ENCODE results near the gene AKR1C8.
"Not testable (repeated sequence)": the region's sequence is repeated elsewhere in the genome, so short reads cannot be mapped to it uniquely, and the experiment has no call there.

AKR1C8 gene

DNA sequence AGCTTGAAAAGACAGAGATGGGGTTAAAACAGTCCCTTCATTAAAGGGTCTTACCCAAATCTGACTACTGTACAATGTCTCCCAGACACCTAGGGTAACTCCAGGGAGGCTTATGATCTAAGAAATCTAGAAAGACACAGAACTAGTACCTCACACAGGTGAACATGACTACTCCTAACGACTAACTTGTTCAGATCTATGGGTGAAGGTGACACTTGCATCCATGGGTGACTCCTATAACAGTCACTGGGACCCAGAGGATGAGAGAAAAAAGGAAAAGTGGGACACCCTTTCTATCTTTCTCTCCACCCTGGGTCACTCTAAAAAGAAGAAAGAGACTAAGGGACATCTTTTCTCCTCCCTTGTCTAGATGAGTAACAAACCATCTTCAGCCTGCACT, 19.2 kb downstream of the AKR1C8 start:
- no peak for DNase-seq

- DNase-seq, result no peak
Observed at GRCh38 chr10:5163487-5163886, 21.5 kb downstream of the AKR1C8 start.

GRCh38 chr10:5159126-5159525, 25.8 kb downstream of the AKR1C8 start:
- no peak for DNase-seq

DNA sequence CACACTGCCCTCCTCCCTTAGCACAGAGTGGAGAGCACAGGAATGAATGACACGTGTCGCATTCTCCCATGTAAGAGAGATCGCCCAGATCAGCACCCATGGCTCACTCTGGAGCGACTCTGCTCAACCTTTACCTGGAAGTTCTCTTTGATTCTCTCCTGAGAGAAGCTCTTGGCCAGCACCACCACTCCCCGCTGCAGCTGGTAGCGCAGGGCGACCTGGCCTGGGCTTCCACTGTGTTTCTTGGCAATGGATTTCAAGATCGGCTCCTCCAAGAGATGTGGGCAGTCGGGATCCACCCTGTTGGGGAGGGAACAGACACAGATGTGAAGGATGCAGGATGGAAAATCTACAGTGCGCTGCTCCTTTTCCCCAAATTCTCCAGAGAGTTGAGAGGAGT, 27.4 kb downstream of the AKR1C8 start:
- no peak for DNase-seq

- no peak for DNase-seq
Observed at GRCh38 chr10:5155951-5156350, 29.0 kb downstream of the AKR1C8 start.

DNA sequence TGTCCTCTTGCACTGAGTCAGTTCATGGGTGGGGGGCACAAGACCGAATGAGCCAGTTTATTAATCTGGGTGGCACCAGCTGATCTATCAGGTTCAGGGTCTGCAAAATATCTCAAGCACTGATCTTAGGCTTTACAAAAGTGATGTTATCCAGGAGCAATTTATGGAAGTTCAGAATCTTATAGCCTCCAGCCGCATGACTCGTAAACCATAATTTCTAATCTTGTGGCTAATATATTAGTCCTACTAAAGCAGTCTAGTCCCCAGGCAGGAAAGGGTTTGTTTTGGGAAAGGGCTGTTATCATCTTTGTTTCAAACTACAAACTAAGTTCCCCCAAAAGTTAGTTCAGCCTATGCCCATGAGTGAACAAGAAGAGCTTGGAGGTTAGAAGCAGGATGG, 33.9 kb downstream of the AKR1C8 start:
- no peak for DNase-seq

DNA sequence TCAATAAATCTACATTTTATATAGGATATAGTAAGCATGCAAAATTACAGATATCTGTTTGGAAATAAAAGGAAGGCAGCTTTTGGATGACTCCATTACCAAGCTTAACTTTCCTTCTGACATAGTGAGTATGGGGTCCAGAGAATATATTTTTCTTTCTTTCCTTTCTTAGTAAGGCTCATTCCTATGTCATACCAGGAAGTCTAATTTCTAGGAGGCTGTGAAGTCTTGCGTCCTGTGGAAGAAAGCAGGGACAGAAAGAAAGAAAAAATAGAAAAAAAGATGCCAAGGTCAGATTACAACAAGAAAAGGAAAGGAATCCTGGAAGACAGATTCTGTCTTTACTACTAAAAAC, 36.3 kb downstream of the AKR1C8 start:
- no peak for DNase-seq

- no peak for DNase-seq
Observed at GRCh38 chr10:5147981-5148677, 36.8 kb downstream of the AKR1C8 start.

DNA sequence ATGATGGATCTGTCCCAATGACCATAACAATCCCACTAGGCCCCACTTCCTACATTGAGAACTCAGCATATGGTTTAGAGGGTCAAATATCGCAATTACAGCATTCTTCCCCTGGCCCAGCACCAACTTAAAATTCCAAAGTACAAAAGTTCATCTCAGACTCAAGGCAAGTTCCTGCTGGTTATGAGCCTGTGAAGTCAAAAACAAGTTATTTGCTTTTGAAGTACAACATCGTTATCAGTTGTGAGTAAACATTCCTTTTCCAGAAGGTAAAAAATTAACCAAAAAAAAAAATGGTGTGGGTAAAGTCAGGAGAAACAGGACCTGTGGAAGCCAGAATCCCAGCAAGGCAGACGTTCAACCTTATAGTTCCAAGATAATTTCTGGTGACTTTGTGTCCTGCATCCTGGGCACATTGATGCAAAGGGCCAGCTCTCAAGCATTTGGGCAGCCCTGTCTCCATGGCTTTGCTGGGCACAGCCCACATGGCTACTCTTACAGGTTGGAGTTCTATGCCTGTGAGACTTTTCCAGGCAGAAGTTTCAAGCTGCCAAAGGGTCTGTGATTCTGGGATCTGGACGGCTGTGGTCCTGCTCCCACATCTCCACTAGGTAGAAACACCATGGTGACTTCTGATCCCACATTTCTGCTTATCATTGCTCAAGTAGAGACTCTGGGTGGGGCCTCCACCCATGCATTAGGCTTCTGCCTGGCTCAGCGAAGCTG, 37.5 kb downstream of the AKR1C8 start:
- DNase-seq, result no peak

DNA sequence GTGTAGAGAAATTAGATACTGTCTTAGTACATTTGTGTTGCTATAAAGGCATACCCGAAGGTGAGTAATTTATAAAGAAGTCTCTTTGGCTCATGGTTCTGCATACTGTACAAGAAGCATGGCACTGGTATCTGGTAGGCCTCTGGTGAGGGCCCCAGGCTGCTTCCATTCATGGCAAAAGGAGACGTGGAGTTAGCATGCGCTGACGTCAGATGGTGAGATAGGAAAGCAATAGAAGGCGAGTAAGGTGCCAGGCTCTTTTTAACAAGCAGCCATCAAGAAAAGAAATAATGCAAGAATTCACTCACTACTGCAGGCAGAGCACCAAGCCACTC, 38.1 kb downstream of the AKR1C8 start:
- no peak for DNase-seq

GRCh38 chr10:5143137-5143536, 41.8 kb downstream of the AKR1C8 start:
- DNase-seq, result no peak

DNA sequence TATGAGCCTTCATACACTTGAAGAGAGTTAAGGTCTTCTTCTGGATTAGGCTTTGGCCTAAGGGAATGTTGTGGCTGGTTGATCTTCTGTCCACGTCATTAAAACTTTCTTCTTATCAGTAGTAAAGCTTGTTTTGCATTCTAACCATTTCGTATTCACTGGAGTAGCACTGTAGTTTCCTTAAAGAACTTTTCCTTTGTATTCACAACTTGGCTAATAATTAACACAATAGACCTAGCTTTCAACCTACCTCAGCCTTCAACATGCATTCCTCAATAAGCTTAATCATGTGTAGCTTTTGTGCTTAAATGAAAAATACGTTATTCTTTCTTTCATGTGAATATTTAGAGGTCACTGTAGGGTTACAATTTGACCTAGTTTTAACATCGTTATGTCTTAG, 42.8 kb downstream of the AKR1C8 start:
- no peak for DNase-seq

DNA sequence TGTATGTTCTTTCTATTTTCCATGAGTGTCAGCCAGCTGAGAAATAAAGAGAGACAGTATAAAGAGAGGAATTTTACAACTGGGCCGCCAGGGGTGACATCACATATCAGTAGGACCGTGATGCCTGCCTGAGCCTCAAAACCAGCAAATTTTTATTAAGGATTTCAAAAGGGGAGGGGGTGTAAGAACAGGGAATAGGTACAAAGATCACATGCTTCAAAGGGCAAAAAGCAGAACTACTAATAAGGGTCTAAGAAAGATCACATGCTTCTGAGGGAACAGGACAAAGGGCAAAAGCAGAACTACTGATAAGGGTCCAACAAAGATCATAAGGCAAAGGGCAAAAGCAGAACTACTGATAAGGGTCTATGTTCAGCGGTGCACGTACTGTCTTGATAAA, 47.3 kb downstream of the AKR1C8 start:
- not testable (repeated sequence) for DNase-seq

DNA sequence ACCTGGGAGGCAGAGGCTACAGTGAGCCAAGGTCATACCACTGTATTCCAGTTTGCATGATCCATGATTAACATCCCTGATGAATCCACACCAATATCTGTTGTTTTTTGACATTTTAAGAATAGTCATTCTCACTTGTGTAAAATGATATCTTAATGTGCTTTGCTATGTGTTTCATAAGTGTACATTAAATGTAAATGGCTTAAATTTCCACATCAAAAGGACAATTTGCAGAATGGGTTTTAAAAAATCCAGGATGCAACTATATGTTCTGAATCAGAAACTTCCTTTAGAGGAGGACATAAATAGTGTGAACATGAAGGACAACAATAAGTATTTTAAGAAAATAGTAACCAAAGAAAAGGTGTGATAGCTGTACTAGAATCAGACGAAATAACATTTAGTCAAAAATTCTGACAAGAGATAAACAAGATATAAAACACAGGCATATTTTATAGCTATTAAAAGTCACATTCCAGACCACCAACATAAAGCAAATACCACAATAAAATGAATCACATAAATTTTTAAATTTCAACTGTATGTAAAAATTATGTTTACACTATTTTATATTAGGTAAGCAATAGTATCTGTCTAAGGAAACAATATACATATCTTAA, 48.4 kb downstream of the AKR1C8 start:
- no peak for DNase-seq

- no peak for DNase-seq
Observed at GRCh38 chr10:5135581-5135980, 49.4 kb downstream of the AKR1C8 start.

DNA sequence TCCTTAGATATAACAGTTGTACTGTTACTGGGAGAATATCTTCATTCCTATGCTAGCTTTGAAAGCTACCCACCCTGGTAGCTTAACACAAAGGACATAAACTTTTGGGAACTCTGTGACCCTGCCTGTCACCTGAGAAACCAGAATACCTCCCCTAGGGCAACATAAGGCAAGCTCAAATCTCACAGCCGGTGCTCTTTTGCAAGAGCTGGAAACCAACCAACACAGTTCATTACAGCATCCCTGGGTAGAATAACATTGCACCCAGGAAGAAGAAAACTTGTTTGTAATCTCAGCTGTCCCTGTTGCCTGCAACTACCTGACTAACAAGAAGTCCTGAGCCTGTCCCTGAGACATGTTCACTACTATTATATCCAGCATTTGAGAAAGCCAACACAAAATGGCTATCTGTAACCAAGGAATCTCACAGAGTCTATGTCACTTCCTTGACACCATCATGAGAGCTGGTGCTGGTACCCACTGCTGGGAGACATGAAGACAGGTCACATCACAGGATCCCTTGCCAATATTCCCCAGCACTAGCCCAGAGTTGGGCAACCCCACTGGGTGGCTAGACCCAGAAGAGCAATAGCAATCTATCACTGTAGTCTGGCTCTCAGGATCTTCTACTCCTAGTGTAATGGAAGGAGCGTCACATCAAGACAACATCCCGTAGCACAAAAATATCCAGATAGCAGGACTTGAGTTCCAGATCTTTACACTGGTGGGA, 59.5 kb downstream of the AKR1C8 start:
- DNase-seq, result no peak

DNA sequence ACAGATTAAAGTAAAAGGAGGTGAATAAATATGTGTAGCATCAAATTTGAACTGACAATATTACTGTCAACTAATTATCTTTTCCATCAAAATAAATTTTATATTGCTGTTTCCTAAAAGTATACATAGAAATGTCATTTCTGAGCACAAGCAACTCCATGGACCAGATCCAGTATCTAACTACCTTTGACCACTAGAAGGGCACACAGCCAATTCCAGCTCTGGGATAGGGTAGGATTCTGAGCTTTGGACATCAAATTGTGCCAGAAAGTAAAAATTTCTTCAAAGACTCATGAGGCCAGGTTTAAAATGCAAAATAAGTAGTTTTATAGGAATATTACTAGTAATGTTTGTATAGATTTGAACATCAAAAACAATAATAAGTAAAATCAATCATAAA, 61.1 kb downstream of the AKR1C8 start:
- no peak for DNase-seq

DNA sequence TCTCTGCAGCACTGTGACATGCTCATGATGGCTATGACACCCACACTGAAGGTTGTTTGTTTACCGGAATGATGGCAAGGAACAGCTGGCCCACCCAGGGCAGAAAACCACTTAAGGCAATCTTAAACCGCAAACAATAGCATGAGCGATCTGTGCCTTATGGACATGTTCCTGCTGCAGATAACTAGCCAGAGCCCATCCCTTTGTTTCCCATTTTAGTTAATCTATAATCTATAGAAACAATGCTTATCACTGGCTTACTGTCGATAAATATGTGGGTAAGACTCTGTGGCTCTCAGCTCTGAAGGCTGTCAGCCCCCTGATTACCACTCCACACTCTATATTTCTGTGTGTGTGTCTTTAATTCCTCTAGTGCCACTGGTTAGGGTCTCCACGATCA, 65.0 kb downstream of the AKR1C8 start:
- DNase-seq, result not testable (repeated sequence)

GRCh38 chr10:5117026-5117425, 67.9 kb downstream of the AKR1C8 start:
- DNase-seq, result no peak

DNA sequence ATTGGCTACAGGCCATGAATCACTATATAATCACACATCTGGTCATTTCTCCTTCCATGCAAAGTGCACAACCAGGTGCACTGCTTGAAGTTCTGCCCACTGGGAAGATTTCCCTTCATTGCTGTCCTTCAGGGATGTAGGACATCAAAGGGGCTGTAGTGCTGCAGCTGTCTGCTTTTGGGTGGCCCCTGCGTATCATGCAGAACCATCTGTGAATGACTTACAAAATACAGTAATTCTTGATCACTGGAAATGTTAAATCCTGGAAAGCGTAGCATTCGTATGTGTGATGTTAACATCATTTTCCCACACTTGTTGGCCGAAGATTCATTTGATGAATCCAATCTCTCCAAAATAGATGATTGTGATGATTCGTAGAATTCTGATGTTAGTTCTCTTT, 68.3 kb downstream of the AKR1C8 start:
- DNase-seq, result no peak

GRCh38 chr10:5109861-5110260, 75.1 kb downstream of the AKR1C8 start:
- not testable (repeated sequence) for DNase-seq

DNA sequence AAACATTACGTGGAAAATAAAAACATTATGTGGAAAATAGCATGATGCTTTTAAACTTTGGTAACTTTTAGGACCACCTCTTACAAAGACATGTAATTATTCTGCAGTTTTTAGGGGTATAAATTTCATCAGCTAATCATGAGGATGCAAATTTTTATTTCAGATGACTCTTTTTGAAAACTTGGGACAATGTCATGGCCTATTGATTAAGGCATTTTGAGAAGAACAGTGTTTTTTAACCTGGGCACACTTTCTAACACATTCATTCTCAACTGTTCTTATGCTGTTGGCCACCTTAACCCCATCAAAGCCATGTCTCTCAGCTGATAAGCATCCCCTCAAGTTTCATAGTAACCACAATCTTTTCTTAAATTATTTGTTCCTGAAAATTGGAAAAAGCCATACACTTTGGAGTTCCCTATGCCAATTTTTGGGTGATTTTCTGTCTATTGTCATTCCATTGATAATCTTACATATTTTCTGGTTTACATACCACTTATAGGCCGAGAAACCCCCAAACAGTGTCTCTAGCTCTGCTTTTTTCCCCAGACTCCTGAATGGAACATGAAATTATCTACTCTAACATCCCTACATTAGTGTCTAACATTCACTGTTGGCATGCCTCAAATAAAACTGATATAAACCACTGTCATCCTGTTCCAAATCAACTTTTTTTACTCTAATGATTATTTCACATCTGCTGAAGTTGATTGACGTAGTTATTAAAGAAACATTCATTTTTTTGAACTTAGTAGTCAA, 76.1 kb downstream of the AKR1C8 start:
- no peak for DNase-seq
